ENCODE measurements around the gene SCNN1A.

- TF ChIP-seq POLR2AphosphoS5 (IDR thresholded peaks at IDR 0.05; ENCODE audit: low read depth, low read length), result no peak
- no peak for TF ChIP-seq POLR2A (IDR thresholded peaks at IDR 0.05; ENCODE audit: low read depth, low read length)
These were observed 4.2 kb downstream of the SCNN1A start for GRCh38 chr12:6370994-6371754.

Data from GM12892 (cell line).